H9 (cell line): ENCODE data around the gene DTD1. TPM values are rescaled to one million over a fixed set of nuclear protein-coding genes. Genes with fewer than 3 reads are reported as not detected.

Source experiments
- DNase-seq: peaks from one replicate; pipeline ENCODE4 v3.0.0-alpha.2; 2017
- H2AFZ ChIP-seq: one replicate; pipeline ENCODE4 v1.6.1; 2013; ENCODE audit warnings: mild to moderate bottlenecking, low read length, control low read depth, moderate library complexity
- H2AK5ac ChIP-seq: 2 replicates; pipeline ENCODE4 v1.6.1; 2013; ENCODE audit warnings: low read length, control low read depth, mixed read lengths; ENCODE audit not compliant: insufficient read length
- H2BK120ac ChIP-seq: one replicate; pipeline ENCODE4 v1.6.1; 2013; ENCODE audit warnings: low read depth, mild to moderate bottlenecking, low read length, control low read depth, inconsistent platforms; ENCODE audit not compliant: poor library complexity, severe bottlenecking
- H2BK12ac ChIP-seq: 2 replicates; pipeline ENCODE4 v1.6.1; 2013; ENCODE audit warnings: low read length, control low read depth, mixed read lengths, low read depth; ENCODE audit not compliant: insufficient read length
- H2BK15ac ChIP-seq: 2 replicates; pipeline ENCODE4 v1.6.1; 2013; ENCODE audit warnings: low read depth, low read length, control low read depth
- H2BK20ac ChIP-seq: one replicate; pipeline ENCODE4 v1.6.1; 2013; ENCODE audit warnings: low read depth, mild to moderate bottlenecking, low read length, control low read depth, inconsistent platforms; ENCODE audit not compliant: poor library complexity, severe bottlenecking
- H2BK5ac ChIP-seq: 2 replicates; pipeline ENCODE4 v1.6.1; 2013; ENCODE audit warnings: low read length, control low read depth, mixed read lengths; ENCODE audit not compliant: insufficient read length
- H3K14ac ChIP-seq: 2 replicates; pipeline ENCODE4 v1.6.1; 2013; ENCODE audit warnings: low read length, control low read depth; ENCODE audit not compliant: insufficient read depth
- H3K18ac ChIP-seq: 2 replicates; pipeline ENCODE4 v1.6.1; 2013; ENCODE audit warnings: low read depth, mild to moderate bottlenecking, mixed read lengths, low read length, control low read depth; ENCODE audit not compliant: insufficient read length
- H3K23ac ChIP-seq: 2 replicates; pipeline ENCODE4 v1.6.1; 2013; ENCODE audit warnings: low read length, control low read depth, mixed read lengths, low read depth; ENCODE audit not compliant: insufficient read length
- H3K23me2 ChIP-seq: 2 replicates; pipeline ENCODE4 v1.6.1; 2013; ENCODE audit warnings: low read depth, mild to moderate bottlenecking, mixed read lengths, low read length, control low read depth; ENCODE audit not compliant: insufficient read length, poor library complexity, severe bottlenecking
- H3K27ac ChIP-seq: 2 replicates; pipeline ENCODE4 v1.5.1; 2013; ENCODE audit warnings: low read length, control low read depth, mixed read lengths, low read depth; ENCODE audit not compliant: insufficient read length
- H3K27me3 ChIP-seq: 2 replicates; pipeline ENCODE4 v1.6.1; 2013; ENCODE audit warnings: low read length, control low read depth, inconsistent platforms; ENCODE audit not compliant: insufficient read depth
- H3K4ac ChIP-seq: 2 replicates; pipeline ENCODE4 v1.6.1; 2013; ENCODE audit warnings: low read depth, mild to moderate bottlenecking, control low read depth, inconsistent platforms, low read length, moderate library complexity
- H3K4me1 ChIP-seq: 2 replicates; pipeline ENCODE4 v1.6.1; 2013; ENCODE audit warnings: low read length, control low read depth, inconsistent platforms; ENCODE audit not compliant: insufficient read depth
- H3K4me2 ChIP-seq: 2 replicates; pipeline ENCODE4 v1.6.1; 2013; ENCODE audit warnings: low read length, control low read depth, mixed read lengths; ENCODE audit not compliant: insufficient read length, insufficient read depth
- H3K56ac ChIP-seq: 2 replicates; pipeline ENCODE4 v1.6.1; 2013; ENCODE audit warnings: low read depth, mild to moderate bottlenecking, mixed read lengths, low read length, control low read depth; ENCODE audit not compliant: insufficient read length
- H3K79me1 ChIP-seq: 2 replicates; pipeline ENCODE4 v1.6.1; 2013; ENCODE audit warnings: low read depth, mild to moderate bottlenecking, moderate library complexity, low read length, control low read depth, inconsistent platforms; ENCODE audit not compliant: insufficient read depth, poor library complexity, severe bottlenecking
- H3K79me2 ChIP-seq: 2 replicates; pipeline ENCODE4 v1.6.1; 2013; ENCODE audit warnings: low read length, control low read depth, inconsistent platforms; ENCODE audit not compliant: insufficient read depth
- H3K9ac ChIP-seq: 2 replicates; pipeline ENCODE4 v1.6.1; 2013; ENCODE audit warnings: low read length, control low read depth, mixed read lengths; ENCODE audit not compliant: insufficient read length; ENCODE audit errors: extremely low read depth
- H3K9me3 ChIP-seq: one replicate; pipeline ENCODE4 v1.6.1; 2013; ENCODE audit warnings: low read depth, low read length, inconsistent platforms; ENCODE audit not compliant: control insufficient read depth
- H3T11ph ChIP-seq: one replicate; pipeline ENCODE4 v1.6.1; 2013; ENCODE audit warnings: mild to moderate bottlenecking, low read length, control low read depth, inconsistent platforms
- H4K20me1 ChIP-seq: one replicate; pipeline ENCODE4 v1.6.1; 2013; ENCODE audit not compliant: control insufficient read depth, insufficient read length, insufficient read depth
- H4K5ac ChIP-seq: 2 replicates; pipeline ENCODE4 v1.6.1; 2013; ENCODE audit warnings: low read depth, mild to moderate bottlenecking, mixed read lengths, low read length, control low read depth; ENCODE audit not compliant: insufficient read length
- H4K8ac ChIP-seq: replicated peaks from 2 replicates; pipeline ENCODE4 v1.6.1; 2013; ENCODE audit warnings: low read length, control low read depth, mixed read lengths, low read depth; ENCODE audit not compliant: insufficient read length
- H4K91ac ChIP-seq: 2 replicates; pipeline ENCODE4 v1.6.1; 2013; ENCODE audit warnings: low read depth, mild to moderate bottlenecking, moderate library complexity, mixed read lengths, low read length, control low read depth; ENCODE audit not compliant: insufficient read length
- H3K27ac Mint-ChIP-seq, 3 experiments: 2 replicates in 2 of 3; 3 replicates in 1 of 3; pipeline ENCODE4 v1.8.0; 2020 to 2021; ENCODE audit warnings: mixed read lengths in 3 of 3, mild to moderate bottlenecking in 1 of 3, moderate library complexity in 1 of 3
- H3K27me3 Mint-ChIP-seq: 2 replicates; pipeline ENCODE4 v1.8.0; 2021; ENCODE audit warnings: low read depth, mild to moderate bottlenecking, moderate library complexity, mixed read lengths
- H3K36me3 Mint-ChIP-seq, 3 experiments: 2 replicates in 2 of 3; 3 replicates in 1 of 3; pipeline ENCODE4 v1.8.0; 2020 to 2021; ENCODE audit warnings: low read depth in 3 of 3, mixed read lengths in 3 of 3; ENCODE audit not compliant: insufficient read depth in 1 of 3
- H3K4me1 Mint-ChIP-seq, 2 experiments: 2 replicates each; pipeline ENCODE4 v1.8.0; 2020; ENCODE audit warnings: mixed read lengths in 2 of 2
- H3K4me3 Mint-ChIP-seq, 2 experiments: 2 replicates in 1 of 2; 3 replicates in 1 of 2; pipeline ENCODE4 v1.8.0; 2020 to 2021; ENCODE audit warnings: mild to moderate bottlenecking in 2 of 2, mixed read lengths in 2 of 2, moderate library complexity in 1 of 2
- H3K9me3 Mint-ChIP-seq, 2 experiments: 2 replicates in 1 of 2; 3 replicates in 1 of 2; pipeline ENCODE4 v1.8.0; 2020; ENCODE audit warnings: mild to moderate bottlenecking in 2 of 2, mixed read lengths in 2 of 2, moderate library complexity in 1 of 2
- WGBS: extraction: QIAGEN DNeasy Blood & Tissue Kit; methylation state at CpG from one replicate; pipeline ENCODE4 v1.1.7; 2013; ENCODE audit warnings: missing lambda C conversion rate, low lambda C conversion rate, mixed read lengths; ENCODE audit not compliant: insufficient read length; ENCODE audit errors: extremely low coverage; 5-methylcytosine and 5-hydroxymethylcytosine counted together
- total RNA-seq: library from RNA; stranded (reverse); gene quantifications from 2 replicates; pipeline ENCODE4 v1.2.1, GENCODE V29; 2021
- TF ChIP-seq, protein P1 (sequence below): fragments of 200-600 bp; sonication (generic); conservative IDR thresholded peaks from 3 replicates; pipeline ENCODE4 v1.8.0; 2021; ENCODE audit warnings: antibody characterized with exemption, mild to moderate bottlenecking

Gene DTD1
- total RNA-seq, 1 experiment from 2014 or later = 62.0 TPM

DNA sequence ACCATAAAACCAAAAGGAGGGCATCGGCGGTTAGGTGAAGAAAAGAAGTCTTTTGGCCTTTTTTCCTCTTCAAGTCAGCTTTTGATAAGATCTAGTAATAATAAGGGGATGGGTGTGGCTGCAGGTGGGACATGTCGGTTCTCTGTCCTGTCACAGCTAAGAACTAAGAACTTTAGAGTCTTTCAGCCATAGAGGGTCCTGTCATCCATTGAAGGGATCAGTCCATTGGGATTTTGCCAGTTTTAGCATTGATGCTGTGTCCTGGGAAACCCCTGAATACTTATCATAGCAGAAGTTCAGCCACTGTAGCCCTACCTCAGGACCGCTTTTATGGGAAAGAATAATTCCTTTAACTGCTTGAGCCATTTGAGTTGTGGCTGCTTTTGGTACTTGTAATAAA, 207.5 kb downstream of the DTD1 start:
- no peak overlapping the region for H3K9ac ChIP-seq
- TF ChIP-seq, protein P1, sequence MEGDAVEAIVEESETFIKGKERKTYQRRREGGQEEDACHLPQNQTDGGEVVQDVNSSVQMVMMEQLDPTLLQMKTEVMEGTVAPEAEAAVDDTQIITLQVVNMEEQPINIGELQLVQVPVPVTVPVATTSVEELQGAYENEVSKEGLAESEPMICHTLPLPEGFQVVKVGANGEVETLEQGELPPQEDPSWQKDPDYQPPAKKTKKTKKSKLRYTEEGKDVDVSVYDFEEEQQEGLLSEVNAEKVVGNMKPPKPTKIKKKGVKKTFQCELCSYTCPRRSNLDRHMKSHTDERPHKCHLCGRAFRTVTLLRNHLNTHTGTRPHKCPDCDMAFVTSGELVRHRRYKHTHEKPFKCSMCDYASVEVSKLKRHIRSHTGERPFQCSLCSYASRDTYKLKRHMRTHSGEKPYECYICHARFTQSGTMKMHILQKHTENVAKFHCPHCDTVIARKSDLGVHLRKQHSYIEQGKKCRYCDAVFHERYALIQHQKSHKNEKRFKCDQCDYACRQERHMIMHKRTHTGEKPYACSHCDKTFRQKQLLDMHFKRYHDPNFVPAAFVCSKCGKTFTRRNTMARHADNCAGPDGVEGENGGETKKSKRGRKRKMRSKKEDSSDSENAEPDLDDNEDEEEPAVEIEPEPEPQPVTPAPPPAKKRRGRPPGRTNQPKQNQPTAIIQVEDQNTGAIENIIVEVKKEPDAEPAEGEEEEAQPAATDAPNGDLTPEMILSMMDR = no peak
- H3K27me3 Mint-ChIP-seq = peaks cover 54% of the 10 kb centered on the region
- no peak overlapping the region for H2BK120ac ChIP-seq
- no peaks in the 10 kb centered on the region for H3K27me3 ChIP-seq
- no peaks in the 10 kb centered on the region for H4K20me1 ChIP-seq
- H3K18ac ChIP-seq = no peak overlapping the region
- no peak overlapping the region for H3K14ac ChIP-seq
- no peak overlapping the region for H2BK12ac ChIP-seq
- H3K4me1 Mint-ChIP-seq = peaks cover 4 to 5% of the 10 kb centered on the region in 2 experiments; a peak in 3 of 4 replicates
- no peak overlapping the region for H2BK20ac ChIP-seq
- H3K79me2 ChIP-seq = no peaks in the 10 kb centered on the region
- H2BK15ac ChIP-seq = no peak overlapping the region
- no peak overlapping the region for H3K4me2 ChIP-seq
- no peak overlapping the region for H4K8ac ChIP-seq
- no peak overlapping the region for H3T11ph ChIP-seq
- no peak overlapping the region for H4K91ac ChIP-seq
- no peak overlapping the region for H3K27ac Mint-ChIP-seq
- no peaks in the 10 kb centered on the region for H3K23me2 ChIP-seq
- H2AFZ ChIP-seq = no peak overlapping the region
- H3K4ac ChIP-seq = no peak overlapping the region
- H2BK5ac ChIP-seq = no peak overlapping the region
- no CpG with 5 or more reads among the region's 4 CpGs for WGBS
- H4K5ac ChIP-seq = no peak overlapping the region
- H3K4me3 Mint-ChIP-seq = no peak overlapping the region; a peak in 1 of 5 replicates
- H3K9me3 Mint-ChIP-seq = no peaks in the 10 kb centered on the region; a peak in 1 of 5 replicates
- H2AK5ac ChIP-seq = no peak overlapping the region
- H3K23ac ChIP-seq = no peak overlapping the region
- H3K9me3 ChIP-seq = no peaks in the 10 kb centered on the region
- no peak overlapping the region for H3K56ac ChIP-seq
- H3K27ac ChIP-seq = no peak overlapping the region
- DNase-seq = no peak
- no peaks in the 10 kb centered on the region for H3K79me1 ChIP-seq
- no peaks in the 10 kb centered on the region for H3K36me3 Mint-ChIP-seq
- peaks cover 6% of the 10 kb centered on the region; the same call in 1 of the 2 replicates for H3K4me1 ChIP-seq
